ENCODE results near the gene CLN6.
A peak's percentile ranks its signal among the peaks of the same experiment; 100 is the strongest.
"Not testable (repeated sequence)": the region's sequence is repeated elsewhere in the genome, so short reads cannot be mapped to it uniquely, and the experiment has no call there.

The CLN6 gene

GRCh38 chr15:68224546-68225250 is 4.8 kb downstream of the CLN6 start:
- FAIRE-seq (peak; percentile 69), DNase-seq (ENCODE audit: extremely low spot score, insufficient read length, low read depth) (no peak)

GRCh38 chr15:68224108-68224507 is 5.4 kb downstream of the CLN6 start:
- DNase-seq (ENCODE audit: extremely low spot score, insufficient read length, low read depth) (no peak), FAIRE-seq (no peak)

GRCh38 chr15:68223171-68223570 is 6.4 kb downstream of the CLN6 start:
- FAIRE-seq (no peak), DNase-seq (ENCODE audit: extremely low spot score, insufficient read length, low read depth) (no peak)

GRCh38 chr15:68222432-68222743 is 7.1 kb downstream of the CLN6 start:
- FAIRE-seq; DNase-seq (ENCODE audit: extremely low spot score, insufficient read length, low read depth): not testable (repeated sequence)

- FAIRE-seq; DNase-seq (ENCODE audit: extremely low spot score, insufficient read length, low read depth): not testable (repeated sequence)
Observed at GRCh38 chr15:68221530-68222431, 7.7 kb downstream of the CLN6 start.

GRCh38 chr15:68220967-68221366 is 8.6 kb downstream of the CLN6 start:
- DNase-seq (ENCODE audit: extremely low spot score, insufficient read length, low read depth) (no peak), FAIRE-seq (no peak)

GRCh38 chr15:68220489-68220888 is 9.0 kb downstream of the CLN6 start:
- no peak for FAIRE-seq
- DNase-seq (ENCODE audit: extremely low spot score, insufficient read length, low read depth): no peak

- FAIRE-seq: no peak
Observed at GRCh38 chr15:68218847-68219798, 10.4 kb downstream of the CLN6 start.

GRCh38 chr15:68218331-68218730 is 11.2 kb downstream of the CLN6 start:
- DNase-seq (ENCODE audit: extremely low spot score, insufficient read length, low read depth) (no peak), FAIRE-seq (no peak)

More at GRCh38 chr15:68218847-68219798, 10.4 kb downstream of the CLN6 start:
- no peak for DNase-seq (ENCODE audit: extremely low spot score, insufficient read length, low read depth)

GRCh38 chr15:68217341-68217740 is 12.2 kb downstream of the CLN6 start:
- DNase-seq (ENCODE audit: extremely low spot score, insufficient read length, low read depth) (no peak), FAIRE-seq (no peak)

- no peak for DNase-seq (ENCODE audit: extremely low spot score, insufficient read length, low read depth)
- FAIRE-seq: no peak
Observed at GRCh38 chr15:68214838-68215254, 14.7 kb downstream of the CLN6 start.

- no peak for DNase-seq (ENCODE audit: extremely low spot score, insufficient read length, low read depth)
- no peak for FAIRE-seq
Observed at GRCh38 chr15:68213991-68214837, 15.3 kb downstream of the CLN6 start.

- FAIRE-seq; DNase-seq (ENCODE audit: extremely low spot score, insufficient read length, low read depth): not testable (repeated sequence)
Observed at GRCh38 chr15:68213491-68213845, 16.1 kb downstream of the CLN6 start.

GRCh38 chr15:68211656-68212320 is 17.7 kb downstream of the CLN6 start:
- no peak for FAIRE-seq
- no peak for DNase-seq (ENCODE audit: extremely low spot score, insufficient read length, low read depth)

GRCh38 chr15:68210821-68211655 is 18.5 kb downstream of the CLN6 start:
- FAIRE-seq (no peak), DNase-seq (ENCODE audit: extremely low spot score, insufficient read length, low read depth) (no peak)

GRCh38 chr15:68210409-68210756 is 19.1 kb downstream of the CLN6 start:
- DNase-seq (ENCODE audit: extremely low spot score, insufficient read length, low read depth) (no peak), FAIRE-seq (no peak)

- FAIRE-seq (peak; percentile 68), DNase-seq (ENCODE audit: extremely low spot score, insufficient read length, low read depth) (no peak)
Observed at GRCh38 chr15:68209735-68210408, 19.7 kb downstream of the CLN6 start.

- no peak for FAIRE-seq
Observed at GRCh38 chr15:68209272-68209671, 20.3 kb downstream of the CLN6 start.

More at GRCh38 chr15:68209272-68209671, 20.3 kb downstream of the CLN6 start:
- no peak for DNase-seq (ENCODE audit: extremely low spot score, insufficient read length, low read depth)
